NCI-H2227 (cell line): Measurements from ENCODE around the gene SAMD4A.
A peak's percentile ranks its signal among the peaks of the same experiment; 100 is the strongest.
"Not testable (repeated sequence)": the region's sequence is repeated elsewhere in the genome, so short reads cannot be mapped to it uniquely, and the experiment has no call there.

Experiments
- DNase-seq: peaks from one replicate; lab custom pipeline; 2025; ENCODE audit not compliant: unreplicated experiment; lab: John Stamatoyannopoulos, UW

Gene SAMD4A

DNA sequence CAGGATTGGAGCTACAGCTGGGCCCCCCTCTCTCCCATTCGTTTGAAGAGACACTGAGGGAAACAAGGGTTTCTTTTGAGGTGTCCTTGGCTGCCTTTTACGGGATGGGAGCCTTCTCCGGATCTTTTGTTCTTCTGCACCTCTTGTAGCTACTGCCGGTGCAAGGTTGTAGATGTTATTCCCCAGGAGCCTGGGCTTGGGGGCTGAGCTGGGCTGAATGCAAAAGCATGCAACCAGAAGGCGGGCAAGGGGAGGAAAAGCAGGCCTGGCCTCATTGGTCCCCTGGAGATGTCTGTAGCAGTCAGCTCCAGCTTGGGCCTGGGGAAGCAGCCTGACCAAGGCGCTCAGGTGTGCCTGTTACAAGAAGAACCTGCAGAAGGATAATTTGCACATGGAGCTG lies 225.4 kb downstream of the SAMD4A start:
- no peak for DNase-seq

DNA sequence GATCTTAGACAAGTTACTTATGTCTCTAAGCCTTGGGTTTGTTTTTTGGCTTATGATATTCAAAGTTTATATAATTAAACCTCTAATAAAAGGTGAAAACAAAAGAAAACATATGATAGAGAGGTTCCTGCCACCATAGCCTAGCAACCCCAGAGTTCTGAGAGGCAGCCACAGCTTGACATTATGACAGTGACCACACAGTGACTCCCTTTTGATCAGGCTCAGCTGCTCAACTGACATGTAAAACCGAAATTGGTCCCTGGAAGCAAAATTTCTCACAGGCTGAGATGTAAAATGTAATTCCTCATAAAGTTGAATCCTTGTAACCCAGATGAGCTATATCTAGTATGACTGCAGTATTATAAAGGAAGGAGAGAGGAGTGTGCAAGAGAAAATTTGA lies 227.2 kb downstream of the SAMD4A start:
- no peak for DNase-seq

DNA sequence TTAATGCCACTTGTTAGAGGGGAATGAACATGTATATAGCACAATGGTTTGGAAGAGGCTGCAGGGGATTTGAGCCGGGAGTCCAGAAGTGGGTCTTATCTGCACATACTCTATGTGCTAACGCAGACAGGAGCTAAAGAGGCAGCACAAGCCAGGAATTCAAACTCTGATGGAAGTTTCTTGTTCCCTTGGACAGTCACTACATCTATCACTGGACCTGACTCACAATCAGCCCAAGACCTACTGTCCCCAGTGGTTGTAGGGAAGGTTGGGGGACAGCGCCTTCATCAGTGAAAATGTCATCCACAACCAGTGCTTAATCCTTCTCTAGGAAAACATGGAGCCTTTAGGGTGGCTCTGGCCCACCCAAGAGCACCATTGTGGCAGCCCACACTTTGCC lies 227.9 kb downstream of the SAMD4A start:
- no peak for DNase-seq

DNA sequence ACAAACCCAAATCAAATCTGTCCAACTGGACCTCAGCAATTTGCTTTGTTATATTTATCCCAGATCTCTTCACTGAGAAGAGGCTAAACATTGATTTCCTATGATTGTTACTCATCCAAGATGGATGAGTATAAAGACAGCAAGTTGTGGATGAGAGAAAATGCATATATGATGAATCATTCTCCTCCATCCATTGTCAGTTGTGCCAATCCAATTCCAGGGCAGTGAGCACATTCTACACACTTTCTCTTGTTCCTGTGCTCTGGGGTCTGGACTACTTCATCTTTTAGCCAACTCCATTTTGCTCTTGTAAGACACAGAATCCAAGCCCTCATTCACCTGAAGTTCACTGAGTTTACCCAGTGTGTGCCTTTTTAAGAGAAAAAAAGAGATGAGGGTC lies 230.0 kb downstream of the SAMD4A start:
- DNase-seq, result no peak

DNA sequence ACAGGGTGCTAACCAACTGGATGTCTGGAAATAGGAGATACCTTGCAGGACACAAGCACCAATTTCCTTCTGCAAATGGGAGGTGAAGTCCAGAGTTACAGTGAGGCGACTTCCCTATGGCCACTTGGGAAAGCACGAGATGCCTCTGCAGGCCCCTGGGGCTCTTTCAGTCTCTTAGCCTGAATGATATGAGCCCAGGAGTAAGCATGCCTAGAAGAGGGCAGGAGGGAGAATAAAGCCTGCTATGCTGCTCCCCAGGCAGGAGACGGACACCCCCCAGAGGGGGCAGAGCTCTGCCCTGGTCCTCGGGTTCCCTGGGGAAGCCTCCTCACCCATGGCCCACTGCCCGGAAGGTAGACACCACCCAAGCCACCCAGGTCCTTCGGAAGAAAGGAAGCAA lies 230.6 kb downstream of the SAMD4A start:
- no peak for DNase-seq

DNA sequence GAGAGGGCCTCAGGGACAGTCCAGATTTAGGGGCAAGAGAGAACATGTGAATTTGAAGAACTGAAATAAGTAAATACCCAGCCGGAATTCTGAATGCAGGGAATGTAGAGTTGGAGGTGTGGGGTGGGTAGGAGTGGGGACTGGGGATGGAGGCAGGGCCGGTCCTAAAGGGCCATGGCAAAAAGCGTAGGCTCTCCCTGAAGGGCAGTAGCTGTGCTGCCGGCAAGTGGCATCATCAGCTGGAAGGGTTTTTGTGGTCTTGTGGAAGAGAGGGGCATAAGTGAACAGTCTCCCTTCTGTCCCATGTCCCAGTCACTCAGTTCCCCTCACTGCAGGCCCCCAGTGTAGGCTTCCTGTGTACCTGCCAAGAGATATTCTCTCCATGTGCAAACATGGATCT lies 231.1 kb downstream of the SAMD4A start:
- no peak for DNase-seq

DNA sequence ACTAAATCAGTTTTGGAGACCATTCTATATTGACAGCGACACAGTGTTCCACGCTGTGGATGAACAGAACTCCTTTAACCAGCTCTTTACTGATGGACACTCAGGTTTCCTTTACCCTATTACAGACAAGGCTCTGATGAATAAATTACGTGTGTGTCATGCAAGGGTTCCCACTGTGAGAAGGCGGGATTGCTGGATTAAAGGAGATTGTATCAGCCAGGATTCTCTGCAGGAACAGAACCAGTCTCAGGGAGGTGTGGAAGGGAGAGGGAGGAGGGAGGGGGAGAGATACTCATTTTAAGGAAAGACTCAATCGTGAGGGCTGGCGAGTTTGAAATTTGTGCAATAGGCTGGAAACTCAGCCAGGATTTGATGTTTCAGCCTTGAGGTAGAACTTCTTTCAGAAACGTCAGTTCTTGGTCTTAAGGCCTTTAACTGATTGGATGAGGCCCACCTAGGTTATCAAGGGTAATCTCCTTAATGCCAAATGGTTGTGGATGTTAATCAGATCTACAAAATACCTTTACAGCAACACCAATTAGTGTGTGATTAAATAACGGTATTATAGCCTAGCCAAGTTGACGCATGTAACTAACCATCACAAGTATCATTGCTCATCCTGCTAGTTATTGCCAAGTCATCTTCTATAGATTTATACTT lies 231.7 kb downstream of the SAMD4A start:
- no peak for DNase-seq

DNA sequence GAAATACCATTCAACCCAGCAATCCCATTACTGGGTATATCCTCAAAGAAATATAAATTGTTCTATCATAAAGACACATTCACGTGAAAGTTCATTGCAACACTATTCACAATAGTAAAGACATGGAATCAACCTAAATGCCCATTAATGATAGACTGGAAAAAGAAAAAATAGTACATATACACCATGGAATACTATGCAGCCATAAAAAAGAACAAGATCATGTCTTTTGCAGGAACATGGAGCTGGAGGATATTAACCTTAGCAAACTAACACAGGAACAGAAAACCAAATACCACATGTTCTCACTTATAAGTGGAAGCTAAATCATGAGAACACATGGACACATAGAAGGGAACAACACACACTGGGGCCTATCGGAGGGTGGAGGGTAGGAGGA lies 234.6 kb downstream of the SAMD4A start:
- not testable (repeated sequence) for DNase-seq

DNA sequence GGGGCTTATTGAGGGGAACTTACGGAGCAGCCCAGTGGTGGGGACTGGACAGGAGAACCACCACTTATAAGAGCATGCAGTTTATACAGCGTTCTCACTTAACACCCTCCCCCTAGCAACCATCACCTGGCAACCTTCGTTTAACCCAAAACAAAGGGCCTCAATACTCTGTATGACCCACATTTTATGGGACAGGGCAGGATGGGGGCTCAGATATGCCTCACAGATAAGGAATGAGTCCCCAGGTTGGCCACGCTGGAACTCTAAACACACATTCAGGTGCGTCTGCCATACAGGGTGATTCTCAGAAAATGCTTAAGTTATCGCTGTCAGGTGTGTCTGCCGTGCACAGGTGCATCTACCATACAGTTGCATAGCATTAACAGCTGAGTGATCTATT lies 236.5 kb downstream of the SAMD4A start:
- no peak for DNase-seq

DNA sequence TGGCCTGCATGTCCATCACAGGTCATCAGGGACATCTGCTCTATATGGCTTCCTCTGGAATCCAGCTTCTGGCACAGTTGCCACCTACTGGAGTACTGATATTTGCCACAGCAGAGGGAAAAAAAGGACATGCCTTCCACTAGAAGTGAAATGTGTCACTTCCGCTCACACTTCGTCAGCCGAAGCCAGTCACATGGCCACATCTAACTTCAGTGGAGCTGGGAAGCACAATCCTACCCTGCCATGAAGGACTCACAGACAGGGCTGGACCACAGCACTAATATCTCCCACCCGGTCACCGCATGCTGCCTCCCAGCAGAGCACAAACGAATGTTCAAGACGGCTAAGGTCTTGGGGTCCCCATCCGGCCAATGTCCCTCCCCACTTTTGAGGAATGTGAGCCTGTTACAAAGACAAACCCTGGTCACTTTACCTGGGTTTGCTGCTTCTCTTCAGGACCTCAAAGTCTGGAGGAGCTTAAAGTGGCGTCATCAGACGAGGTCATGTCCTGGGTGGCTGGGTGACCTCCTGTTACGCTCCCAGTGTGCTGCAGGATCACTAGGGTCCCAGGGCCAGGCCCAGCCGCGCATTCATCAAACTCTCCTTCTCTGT lies 237.1 kb downstream of the SAMD4A start:
- DNase-seq, result no peak

DNA sequence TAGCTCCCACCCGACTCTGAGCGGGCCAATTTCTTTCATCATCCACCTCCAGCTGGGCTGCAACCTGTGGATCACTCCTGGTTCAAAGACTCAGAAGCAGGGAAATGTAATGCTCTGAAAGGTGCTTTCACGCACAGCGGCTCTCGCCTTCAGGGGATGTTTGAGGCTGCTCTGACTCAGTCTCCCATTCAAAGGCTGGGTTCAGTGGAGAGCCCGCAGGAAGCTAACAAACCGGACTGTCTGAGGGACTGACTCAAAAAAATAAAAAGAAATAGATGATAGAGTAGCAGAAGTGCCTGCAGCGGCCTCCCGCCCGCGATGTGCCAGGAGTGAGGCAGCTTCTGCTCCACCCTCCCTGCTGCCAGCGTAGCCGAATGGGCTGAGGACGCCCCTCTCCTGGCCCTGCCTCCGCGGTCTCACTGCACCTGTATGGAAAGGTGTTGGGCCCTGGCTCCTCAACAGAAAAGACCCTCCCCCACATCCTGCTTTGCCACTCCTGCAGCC lies 237.7 kb downstream of the SAMD4A start:
- peak; percentile 26 for DNase-seq

DNA sequence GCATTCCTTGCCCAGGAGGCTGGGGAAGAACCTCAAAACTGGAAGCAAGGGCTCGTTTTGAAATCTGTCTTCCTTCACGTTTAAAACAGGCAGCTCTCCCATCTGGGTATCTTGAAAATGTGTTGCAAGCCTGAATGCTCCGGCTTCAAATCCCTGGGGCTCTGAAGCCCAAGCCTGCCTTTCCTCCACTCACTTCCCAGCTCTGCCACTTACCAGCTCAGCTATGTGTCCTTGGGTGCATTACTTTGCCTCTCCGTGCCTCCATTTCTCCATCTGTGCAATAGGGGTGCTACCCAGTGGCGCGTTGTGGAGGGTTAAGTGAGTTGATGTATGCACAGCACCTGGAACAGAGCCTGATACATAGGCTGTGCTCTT lies 238.1 kb downstream of the SAMD4A start:
- no peak for DNase-seq

DNA sequence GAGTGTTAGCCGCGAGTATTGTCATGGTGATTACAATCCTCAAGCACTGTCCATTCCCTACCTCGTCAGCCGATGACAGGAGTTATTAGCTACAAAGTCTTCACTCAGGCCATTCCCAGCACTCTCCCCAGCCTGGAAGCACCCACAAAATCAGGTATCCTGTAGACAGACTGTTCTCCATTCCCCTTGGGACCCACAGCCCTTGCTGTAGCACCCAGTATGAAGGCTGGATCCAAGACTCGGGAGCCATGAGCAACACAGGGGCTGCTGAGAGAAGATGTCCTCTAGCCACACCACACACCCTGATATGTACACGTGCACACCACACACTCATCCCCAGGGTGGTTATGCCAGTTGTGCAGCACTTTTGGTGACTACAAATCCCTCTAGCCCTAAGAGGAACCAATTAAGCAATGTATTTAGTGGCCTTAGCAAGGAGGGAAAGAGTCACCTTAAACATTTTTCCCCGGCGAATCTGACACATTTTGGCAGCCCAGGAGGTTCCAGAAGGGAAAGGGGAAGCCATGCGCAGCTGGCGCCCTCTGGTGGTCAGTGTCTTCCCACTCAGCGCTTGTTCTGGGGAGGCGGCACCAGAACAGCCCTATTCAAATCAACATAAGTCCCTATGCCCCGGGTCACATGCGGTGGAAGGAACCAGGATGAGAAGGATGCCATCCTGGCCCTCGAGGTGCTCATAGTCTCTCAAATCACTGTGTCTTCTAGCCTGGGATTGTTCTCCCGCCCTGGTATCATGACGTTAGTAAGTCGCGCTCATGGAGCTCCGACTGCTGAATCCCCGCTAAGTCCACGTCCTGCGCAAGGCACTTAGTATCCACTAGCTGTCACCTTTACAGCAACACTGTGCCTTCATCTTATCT lies 238.8 kb downstream of the SAMD4A start:
- DNase-seq, result peak; percentile 85

DNA sequence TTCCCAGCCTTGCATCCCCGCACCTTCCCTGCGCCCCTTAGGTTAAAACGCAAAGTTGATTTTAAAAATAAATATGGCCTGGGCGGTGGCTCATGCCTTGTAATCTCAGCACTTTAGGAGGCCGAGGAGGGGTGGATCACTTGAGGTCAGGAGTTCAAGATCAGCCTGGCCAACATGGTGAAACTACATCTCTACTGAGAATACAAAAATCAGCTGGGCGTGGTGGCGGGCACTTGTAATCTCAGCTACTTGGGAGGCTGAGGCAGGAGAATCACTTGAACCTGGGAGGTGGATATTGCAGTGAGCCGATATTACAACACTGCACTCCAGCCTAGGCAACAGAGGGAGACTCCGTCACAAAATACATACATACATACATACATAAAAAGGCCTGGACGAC lies 239.7 kb downstream of the SAMD4A start:
- DNase-seq, result no peak

DNA sequence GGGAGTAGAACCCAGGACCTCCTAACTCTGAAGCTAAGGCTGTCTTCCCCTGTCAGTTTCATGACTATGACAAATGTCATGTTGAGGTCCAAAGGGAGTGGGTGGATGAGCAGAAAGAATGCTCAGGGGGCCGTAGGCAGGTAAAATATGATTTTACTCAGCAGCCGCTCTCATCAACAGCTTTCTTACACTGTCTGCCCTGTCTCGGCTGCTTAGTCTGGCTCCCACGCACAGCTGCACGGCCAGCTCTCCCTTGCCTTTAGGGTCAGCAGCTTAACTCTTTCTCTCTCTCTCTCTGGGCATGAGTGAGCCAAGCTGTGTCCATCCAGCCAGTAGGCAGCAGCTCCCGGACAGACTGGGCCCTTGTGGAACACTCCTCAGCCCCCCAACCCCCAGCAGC lies 240.5 kb downstream of the SAMD4A start:
- no peak for DNase-seq

DNA sequence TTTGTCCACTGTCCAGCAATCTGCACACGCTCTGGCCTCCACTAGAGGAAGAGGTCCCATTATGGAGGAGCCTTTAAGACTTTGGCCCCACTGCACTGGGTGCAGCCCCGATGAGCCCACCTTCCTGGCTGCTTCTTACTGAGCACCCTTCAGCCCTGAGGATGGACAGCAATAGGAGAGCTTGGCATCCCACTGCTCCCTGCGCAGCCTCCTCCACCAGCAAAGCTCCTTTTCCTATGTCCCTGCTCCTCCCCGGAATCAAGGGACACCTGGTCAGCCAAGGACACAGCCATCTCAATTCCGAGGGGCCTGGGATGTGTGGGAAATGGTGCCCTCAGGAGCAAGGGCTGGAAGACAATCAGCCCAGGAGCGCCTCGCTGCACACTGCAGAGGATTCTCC lies 241.0 kb downstream of the SAMD4A start:
- DNase-seq, result no peak

DNA sequence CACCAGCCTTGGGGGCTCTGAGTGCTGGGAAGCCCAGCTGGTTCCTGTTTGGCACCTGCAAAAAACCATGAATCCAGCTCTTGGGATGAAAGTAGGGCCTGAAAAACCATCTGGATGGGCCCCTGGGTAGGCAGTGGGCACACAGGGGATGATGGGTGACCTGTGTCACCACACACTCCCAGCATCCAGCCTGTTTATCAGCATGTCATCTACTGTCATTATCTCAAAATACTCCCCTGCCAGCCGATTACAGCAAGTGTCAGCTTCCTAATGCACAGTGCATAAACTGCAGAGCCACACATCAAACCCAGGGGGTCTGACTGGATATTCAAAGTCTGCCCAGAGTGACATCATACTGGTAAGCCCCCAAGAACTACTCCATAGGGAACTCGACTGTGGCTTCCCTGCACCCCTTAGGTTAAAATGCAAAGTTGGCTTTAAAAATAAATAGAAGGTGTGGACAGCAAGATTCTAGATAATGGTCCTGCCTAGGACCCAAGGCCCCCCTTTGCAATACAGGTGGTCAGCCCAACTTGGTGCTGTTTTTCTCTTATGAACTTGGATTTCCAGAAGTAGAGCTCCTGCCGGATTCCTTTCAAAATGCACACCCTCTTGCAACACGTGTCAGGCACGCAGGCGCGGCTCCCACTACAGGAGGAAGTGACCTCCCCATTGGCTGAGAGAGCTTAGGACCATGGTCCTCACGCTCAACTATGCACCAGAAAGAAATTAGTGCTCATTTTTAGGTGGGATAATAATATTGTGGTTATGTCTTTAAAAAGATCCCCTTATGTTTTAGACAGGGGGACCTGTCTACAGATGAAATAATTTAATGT lies 241.6 kb downstream of the SAMD4A start:
- peak; percentile 40 for DNase-seq

DNA sequence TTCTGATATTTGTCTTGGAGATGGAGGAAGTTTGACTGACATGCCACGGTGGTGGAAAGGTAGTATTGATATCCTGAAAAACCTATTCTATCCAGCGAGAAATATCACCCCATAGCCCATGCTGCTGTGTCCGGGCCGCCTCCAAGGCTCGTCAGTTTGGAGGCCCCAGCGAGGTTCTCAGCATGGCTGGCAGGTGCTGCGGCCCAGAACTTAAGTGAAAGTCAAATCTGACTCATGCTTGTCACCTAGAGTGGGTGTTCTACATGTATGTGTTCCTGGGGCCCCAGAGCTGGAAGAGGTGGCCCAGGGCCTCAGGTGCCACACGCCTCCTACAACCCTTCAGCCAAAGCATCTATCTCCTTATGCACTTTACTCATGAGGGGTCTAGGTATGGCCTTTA lies 242.8 kb downstream of the SAMD4A start:
- DNase-seq, result no peak

DNA sequence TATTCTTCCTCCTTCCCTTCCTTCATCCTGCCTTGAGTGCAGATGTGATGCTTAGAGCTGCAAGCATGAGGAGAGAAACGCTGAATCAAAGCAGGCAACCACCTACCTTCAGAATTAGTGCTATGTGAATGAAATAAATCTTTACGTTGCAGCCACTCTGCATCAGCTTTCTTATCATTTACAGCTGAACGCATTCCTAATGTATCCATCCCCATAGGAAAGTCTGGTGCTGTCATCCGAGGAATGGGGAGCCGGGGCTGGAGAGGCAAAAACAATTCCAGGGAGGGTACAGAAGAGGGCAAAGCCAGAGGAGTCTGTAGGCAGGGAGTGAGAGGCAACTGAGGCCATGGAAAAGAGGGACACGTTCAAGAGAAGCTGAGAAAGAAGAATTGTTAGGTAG lies 245.7 kb downstream of the SAMD4A start:
- no peak for DNase-seq

DNA sequence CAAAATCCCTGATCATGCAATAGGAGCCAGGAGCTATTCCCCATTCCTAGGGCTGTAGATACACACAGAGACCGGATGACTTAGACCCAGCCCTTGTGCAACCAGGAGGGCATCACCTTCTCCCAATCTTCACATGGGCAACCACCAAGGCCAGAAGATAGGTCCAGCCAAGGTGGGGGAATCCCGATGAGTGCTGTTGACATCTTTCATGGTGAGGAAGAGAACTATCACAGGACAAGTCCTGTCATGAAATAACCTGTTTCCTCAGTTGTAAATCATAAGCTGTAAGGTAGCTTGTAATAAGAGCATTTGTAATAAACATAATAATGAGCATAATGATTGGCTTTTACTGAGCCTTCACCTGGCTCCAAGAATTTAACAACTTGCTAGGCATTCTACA lies 246.2 kb downstream of the SAMD4A start:
- DNase-seq, result no peak

DNA sequence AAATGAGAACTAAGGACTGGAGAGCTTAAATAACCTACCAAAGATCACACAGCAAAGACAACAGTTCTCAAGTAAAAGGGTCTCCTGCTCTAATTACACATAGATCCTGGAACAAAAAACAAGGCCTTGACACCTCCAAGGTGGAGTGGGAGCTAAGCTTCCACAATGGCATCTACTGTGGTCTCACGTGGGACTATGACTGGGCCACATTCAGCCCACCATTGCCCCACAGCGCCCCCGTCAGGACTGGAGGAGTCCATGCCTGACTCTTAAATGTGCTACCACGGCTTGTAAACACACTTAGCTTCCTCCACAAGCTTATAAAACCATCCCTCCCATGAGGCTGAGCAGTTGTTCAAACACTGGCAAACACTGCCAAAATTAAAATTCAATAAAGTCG lies 247.1 kb downstream of the SAMD4A start:
- DNase-seq, result no peak
